ENCODE results near the gene PAQR8. TPM values are rescaled to one million over a fixed set of nuclear protein-coding genes. Genes with fewer than 3 reads are reported as not detected.

The PAQR8 gene
- polyA plus RNA-seq, 1 donor from 2014 or later, result 1.8 TPM

DNA sequence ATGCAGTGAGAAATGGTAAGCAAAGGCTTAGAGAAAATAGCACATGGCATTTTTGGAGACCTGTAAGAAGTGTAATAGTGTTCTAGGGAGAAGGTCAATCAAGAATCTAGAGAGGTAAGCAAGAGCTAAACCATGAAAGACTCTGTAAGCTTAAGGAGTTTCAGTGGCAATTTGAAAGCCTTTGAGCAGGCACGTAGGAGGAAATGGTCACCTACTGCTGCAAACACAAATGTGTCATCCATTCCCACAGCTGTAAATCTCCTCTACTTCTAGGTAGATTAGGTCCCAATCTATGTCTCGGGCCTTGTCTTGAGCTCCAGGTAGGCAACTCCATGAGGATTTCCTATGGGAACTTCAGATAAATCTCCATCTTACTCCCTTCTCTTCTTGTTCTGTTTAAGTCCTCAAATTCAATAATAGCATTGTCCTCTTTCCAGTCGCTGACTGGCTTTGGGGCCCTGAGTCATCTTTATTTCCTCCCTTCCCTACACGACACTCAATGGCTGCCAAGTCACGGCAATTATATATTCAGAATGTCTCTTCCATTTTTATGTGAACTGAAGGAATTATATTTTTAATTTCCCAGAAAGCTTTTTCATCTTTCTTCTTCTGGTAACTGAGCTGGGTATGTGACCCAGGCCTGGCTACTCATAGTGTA, 24.2 kb upstream of the PAQR8 start:
- Histone ChIP-seq H3K4me3 (ENCODE audit: low read length) (no peak overlapping the region), H3F3A (ENCODE audit: insufficient read depth, low read length, poor library complexity, severe bottlenecking) (no peaks in the 10 kb centered on the region), H3K36me3 (ENCODE audit: insufficient read depth, low read length) (no peaks in the 10 kb centered on the region), H3K79me2 (replicated peaks; ENCODE audit: insufficient read depth, low read length) (no peaks in the 10 kb centered on the region), H3K4me2 (ENCODE audit: low read length) (no peak overlapping the region), H3K9ac (ENCODE audit: low read length) (no peak overlapping the region), H3K27ac (ENCODE audit: low read length) (no peak overlapping the region), H3K9me2 (ENCODE audit: insufficient read depth, low read length) (no peaks in the 10 kb centered on the region), H2AFZ (ENCODE audit: low read depth, low read length) (no peak overlapping the region), H3K27me3 (ENCODE audit: insufficient read depth, low read depth, low read length) (no peaks in the 10 kb centered on the region), H3K9me3 (ENCODE audit: low read length) (no peaks in the 10 kb centered on the region), H4K20me1 (ENCODE audit: insufficient read depth) (no peaks in the 10 kb centered on the region)
- no peak for TF ChIP-seq TAF1 (IDR thresholded peaks at IDR 0.05; ENCODE audit: low read depth)

DNA sequence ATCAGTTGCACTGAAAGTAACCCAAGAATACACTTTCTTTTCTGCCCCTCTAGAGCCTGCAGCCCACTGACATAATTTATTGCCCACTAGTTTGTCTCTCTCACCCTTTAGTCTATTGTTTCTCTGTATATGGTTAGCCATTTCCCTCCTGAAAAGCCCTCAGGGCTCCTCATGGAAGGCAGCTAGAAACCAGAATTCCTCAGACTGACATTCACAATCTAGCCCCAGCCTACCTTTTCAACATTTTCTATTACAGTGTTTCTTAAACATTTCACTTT, 21.4 kb upstream of the PAQR8 start:
- no peaks in the 10 kb centered on the region for H3K9me3 ChIP-seq (ENCODE audit: low read length)
- H3K27ac ChIP-seq (ENCODE audit: low read length), result no peak overlapping the region
- H3K27me3 ChIP-seq (ENCODE audit: insufficient read depth, low read depth, low read length), result no peaks in the 10 kb centered on the region
- H2AFZ ChIP-seq (ENCODE audit: low read depth, low read length), result no peak overlapping the region
- H4K20me1 ChIP-seq (ENCODE audit: insufficient read depth), result no peaks in the 10 kb centered on the region
- no peaks in the 10 kb centered on the region for H3F3A ChIP-seq (ENCODE audit: insufficient read depth, low read length, poor library complexity, severe bottlenecking)
- H3K79me2 ChIP-seq (replicated peaks; ENCODE audit: insufficient read depth, low read length), result no peaks in the 10 kb centered on the region
- H3K9ac ChIP-seq (ENCODE audit: low read length), result no peak overlapping the region
- no peak for TF ChIP-seq EZH2 (IDR thresholded peaks at IDR 0.05; ENCODE audit: borderline replicate concordance, insufficient read depth, low read length, poor library complexity, severe bottlenecking)
- TF ChIP-seq POLR2AphosphoS5 (IDR thresholded peaks at IDR 0.05), result no peak
- TF ChIP-seq EP300 (conservative IDR thresholded peaks at IDR 0.05; ENCODE audit: poor library complexity, severe bottlenecking), result no peak
- TF ChIP-seq RAD21 (conservative IDR thresholded peaks at IDR 0.05), result no peak
- TF ChIP-seq, protein P1, sequence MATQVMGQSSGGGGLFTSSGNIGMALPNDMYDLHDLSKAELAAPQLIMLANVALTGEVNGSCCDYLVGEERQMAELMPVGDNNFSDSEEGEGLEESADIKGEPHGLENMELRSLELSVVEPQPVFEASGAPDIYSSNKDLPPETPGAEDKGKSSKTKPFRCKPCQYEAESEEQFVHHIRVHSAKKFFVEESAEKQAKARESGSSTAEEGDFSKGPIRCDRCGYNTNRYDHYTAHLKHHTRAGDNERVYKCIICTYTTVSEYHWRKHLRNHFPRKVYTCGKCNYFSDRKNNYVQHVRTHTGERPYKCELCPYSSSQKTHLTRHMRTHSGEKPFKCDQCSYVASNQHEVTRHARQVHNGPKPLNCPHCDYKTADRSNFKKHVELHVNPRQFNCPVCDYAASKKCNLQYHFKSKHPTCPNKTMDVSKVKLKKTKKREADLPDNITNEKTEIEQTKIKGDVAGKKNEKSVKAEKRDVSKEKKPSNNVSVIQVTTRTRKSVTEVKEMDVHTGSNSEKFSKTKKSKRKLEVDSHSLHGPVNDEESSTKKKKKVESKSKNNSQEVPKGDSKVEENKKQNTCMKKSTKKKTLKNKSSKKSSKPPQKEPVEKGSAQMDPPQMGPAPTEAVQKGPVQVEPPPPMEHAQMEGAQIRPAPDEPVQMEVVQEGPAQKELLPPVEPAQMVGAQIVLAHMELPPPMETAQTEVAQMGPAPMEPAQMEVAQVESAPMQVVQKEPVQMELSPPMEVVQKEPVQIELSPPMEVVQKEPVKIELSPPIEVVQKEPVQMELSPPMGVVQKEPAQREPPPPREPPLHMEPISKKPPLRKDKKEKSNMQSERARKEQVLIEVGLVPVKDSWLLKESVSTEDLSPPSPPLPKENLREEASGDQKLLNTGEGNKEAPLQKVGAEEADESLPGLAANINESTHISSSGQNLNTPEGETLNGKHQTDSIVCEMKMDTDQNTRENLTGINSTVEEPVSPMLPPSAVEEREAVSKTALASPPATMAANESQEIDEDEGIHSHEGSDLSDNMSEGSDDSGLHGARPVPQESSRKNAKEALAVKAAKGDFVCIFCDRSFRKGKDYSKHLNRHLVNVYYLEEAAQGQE (IDR thresholded peaks at IDR 0.05; ENCODE audit: borderline replicate concordance), result no peak
- TF ChIP-seq MXI1 (conservative IDR thresholded peaks at IDR 0.05; ENCODE audit: poor library complexity, severe bottlenecking), result no peak
- no peak for TF ChIP-seq TAF1 (IDR thresholded peaks at IDR 0.05; ENCODE audit: low read depth)
- TF ChIP-seq, protein P2, sequence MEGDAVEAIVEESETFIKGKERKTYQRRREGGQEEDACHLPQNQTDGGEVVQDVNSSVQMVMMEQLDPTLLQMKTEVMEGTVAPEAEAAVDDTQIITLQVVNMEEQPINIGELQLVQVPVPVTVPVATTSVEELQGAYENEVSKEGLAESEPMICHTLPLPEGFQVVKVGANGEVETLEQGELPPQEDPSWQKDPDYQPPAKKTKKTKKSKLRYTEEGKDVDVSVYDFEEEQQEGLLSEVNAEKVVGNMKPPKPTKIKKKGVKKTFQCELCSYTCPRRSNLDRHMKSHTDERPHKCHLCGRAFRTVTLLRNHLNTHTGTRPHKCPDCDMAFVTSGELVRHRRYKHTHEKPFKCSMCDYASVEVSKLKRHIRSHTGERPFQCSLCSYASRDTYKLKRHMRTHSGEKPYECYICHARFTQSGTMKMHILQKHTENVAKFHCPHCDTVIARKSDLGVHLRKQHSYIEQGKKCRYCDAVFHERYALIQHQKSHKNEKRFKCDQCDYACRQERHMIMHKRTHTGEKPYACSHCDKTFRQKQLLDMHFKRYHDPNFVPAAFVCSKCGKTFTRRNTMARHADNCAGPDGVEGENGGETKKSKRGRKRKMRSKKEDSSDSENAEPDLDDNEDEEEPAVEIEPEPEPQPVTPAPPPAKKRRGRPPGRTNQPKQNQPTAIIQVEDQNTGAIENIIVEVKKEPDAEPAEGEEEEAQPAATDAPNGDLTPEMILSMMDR (IDR thresholded peaks at IDR 0.05; ENCODE audit: poor library complexity, severe bottlenecking), result no peak
- TF ChIP-seq SMC3 (conservative IDR thresholded peaks at IDR 0.05; ENCODE audit: poor library complexity), result no peak
- no peak overlapping the region for H3K4me2 ChIP-seq (ENCODE audit: low read length)
- no peaks in the 10 kb centered on the region for H3K9me2 ChIP-seq (ENCODE audit: insufficient read depth, low read length)
- no peaks in the 10 kb centered on the region for H3K36me3 ChIP-seq (ENCODE audit: insufficient read depth, low read length)
- H3K4me3 ChIP-seq (ENCODE audit: low read length), result no peak overlapping the region
